Astrocyte of the spinal cord (primary cell): ENCODE data around the gene SMAD3.

Source experiments
- DNase-seq: peaks from one replicate; pipeline ENCODE4 v3.0.0; 2011; ENCODE audit warnings: low read depth, low spot score
- H3K4me3 ChIP-seq: 2 replicates; pipeline ENCODE4 v1.5.1; 2011; ENCODE audit warnings: low read depth, mild to moderate bottlenecking, low read length, moderate library complexity
- in situ Hi-C: cut with HindIII; loops from 2 replicates; pipeline ENCODE4 v1.10.0; 2017; ENCODE audit warnings: low sequenced_read_pairs
- TF ChIP-seq, protein P1 (sequence below): IDR thresholded peaks from 2 replicates; pipeline ENCODE4 v1.5.1; 2012; ENCODE audit warnings: low read depth, mild to moderate bottlenecking, low read length, inconsistent platforms

Gene SMAD3

DNA sequence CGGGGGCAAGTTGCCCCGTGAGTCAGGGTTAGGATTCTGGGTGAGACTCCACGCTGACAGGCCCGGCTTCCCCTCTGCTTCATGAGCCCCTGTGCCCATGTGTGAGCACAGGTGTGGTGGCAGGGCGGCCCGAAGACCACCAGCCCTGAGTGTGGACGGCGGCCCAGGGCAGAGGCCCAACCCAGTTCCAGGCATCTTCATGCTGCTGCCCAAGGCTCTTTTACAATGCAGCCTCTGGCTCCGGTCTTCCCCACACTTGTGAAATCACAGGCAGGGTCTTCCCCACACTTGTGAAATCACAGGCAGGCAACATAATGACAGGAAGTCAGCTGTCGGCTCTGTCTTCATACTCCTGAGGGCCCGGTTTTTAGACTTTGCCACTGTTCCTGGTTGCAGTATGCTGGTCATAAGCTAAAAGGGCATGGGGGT, 110.3 kb downstream of the SMAD3 start:
- TF ChIP-seq, protein P1, sequence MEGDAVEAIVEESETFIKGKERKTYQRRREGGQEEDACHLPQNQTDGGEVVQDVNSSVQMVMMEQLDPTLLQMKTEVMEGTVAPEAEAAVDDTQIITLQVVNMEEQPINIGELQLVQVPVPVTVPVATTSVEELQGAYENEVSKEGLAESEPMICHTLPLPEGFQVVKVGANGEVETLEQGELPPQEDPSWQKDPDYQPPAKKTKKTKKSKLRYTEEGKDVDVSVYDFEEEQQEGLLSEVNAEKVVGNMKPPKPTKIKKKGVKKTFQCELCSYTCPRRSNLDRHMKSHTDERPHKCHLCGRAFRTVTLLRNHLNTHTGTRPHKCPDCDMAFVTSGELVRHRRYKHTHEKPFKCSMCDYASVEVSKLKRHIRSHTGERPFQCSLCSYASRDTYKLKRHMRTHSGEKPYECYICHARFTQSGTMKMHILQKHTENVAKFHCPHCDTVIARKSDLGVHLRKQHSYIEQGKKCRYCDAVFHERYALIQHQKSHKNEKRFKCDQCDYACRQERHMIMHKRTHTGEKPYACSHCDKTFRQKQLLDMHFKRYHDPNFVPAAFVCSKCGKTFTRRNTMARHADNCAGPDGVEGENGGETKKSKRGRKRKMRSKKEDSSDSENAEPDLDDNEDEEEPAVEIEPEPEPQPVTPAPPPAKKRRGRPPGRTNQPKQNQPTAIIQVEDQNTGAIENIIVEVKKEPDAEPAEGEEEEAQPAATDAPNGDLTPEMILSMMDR: no peak
- no peak overlapping the region for H3K4me3 ChIP-seq
- no peak for DNase-seq
- in situ Hi-C loops: no loop called here

DNA sequence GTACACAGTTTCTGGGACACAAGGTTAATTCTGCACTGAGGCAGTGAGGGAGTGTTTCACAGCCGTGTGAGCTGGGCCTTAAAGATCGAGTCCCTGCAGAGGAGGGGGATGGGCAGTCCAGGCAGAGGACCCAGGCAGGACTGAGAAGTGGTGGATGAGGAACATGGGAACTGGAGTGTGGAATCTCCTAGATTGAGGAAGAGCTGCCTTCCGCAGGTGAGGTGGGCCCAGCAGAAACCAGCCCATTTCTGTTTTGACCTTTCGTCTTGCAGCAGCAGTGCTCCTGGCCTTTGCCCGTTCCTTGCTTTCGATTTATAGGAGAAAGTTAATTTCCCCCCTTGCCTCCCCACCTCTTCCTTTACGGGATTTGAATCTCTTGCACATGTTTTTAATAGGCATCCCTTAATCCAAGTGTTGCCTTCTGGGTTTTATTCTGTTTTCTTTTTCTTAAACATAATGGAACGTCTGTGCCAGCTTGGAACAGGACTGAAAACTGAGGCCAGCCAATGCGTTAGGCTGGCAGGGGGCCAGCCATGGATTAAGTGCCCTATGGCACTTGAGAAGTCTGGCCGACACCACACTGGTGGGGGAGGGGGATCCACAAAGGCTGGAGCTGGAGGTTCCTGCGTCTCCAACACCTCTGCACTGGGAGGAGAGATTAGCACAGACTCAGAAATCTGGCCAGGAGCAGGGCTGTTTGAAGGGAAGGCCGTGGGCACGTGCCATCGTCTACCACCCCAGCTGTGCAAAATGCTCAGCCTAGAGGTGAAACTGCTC, 111.0 kb downstream of the SMAD3 start:
- DNase-seq: no peak
- in situ Hi-C loops: no loop called here
- H3K4me3 ChIP-seq: no peak overlapping the region
- TF ChIP-seq, protein P1: no peak

DNA sequence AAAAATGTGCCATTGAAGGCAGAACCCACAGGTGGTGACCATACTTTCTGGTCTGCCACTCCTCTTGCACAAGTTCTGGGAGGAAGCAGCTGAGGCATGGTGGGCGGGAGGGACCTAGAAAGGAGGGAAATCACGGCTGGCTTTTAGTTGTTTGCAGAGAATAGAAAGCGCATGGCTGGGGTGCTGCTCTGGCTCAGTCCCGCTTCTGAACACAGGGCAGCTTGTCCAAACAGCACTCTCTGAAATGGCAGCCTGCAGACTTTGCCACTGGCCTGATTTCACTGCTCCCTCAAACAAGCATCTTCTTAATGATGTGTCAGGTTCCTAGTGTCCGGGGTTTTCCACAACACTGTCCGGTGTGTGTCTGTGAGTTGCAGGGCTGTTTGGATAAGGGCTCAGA, 112.3 kb downstream of the SMAD3 start:
- no peak overlapping the region for H3K4me3 ChIP-seq
- in situ Hi-C loops: no loop called here
- no peak for DNase-seq
- TF ChIP-seq, protein P1: no peak

DNA sequence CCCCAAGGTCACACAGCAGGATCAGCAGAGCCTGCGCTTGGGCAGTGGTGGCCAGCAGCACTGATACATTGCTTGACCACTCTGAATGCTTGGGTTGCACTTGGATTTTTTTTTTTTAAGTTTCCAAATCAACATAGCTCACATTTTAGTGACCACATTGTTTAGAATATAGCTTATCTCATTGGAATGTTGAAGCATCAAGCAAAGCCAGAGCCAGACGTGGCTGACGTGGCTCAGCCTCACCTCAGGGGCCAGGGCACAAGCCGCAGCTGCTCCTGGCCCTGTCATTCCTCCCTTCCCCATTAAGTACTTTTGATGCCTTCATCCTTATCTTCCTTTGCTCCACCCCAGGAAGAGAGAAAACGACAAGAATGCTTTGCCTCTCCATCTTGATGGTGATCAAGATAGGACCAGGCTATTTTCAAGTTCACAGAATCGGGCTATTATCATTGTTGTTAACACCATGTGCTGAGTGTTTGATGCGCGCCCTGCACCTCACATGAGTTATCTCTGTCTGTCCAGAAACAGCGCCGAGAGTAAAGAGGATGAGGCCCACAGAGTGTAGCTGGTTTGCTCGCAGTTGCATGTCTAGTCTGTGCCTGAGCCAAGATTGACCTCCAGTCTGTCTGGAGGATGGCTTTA, 113.3 kb downstream of the SMAD3 start:
- in situ Hi-C loops: no loop called here
- DNase-seq: peak; percentile 99
- TF ChIP-seq, protein P1: no peak

DNA sequence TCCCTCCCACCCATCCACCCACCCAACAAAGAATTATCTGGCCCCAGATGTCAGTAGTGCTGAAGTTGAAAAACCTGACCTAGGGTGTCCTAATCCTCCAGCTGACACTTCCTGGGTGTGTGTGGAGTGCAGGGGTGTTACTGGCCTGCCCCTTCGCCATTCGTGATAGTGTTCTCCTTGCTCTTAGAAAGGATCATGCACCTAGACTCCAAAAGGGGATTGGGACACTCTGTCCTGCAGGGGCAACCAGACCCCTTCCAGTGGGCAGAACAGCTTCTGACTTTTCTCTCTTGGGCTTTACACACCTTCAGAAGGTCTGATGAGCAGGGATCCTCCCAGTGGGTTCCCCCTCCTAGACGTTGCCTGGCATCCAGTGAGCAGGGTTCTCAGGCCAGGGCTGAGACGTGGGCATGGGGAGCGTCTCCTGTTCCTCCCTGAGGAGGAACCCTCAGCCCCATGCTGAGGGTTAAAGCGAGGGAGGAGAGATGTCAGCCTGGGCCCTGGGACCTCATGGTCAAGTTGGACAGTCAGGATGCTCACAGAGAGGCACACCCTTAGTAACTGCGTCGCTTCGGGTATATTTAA, 114.1 kb downstream of the SMAD3 start:
- TF ChIP-seq, protein P1: no peak
- no peak overlapping the region for H3K4me3 ChIP-seq
- DNase-seq: no peak
- in situ Hi-C loops: no loop called here

More for the DNA sequence above, 113.3 kb downstream of the SMAD3 start:
- no peak overlapping the region for H3K4me3 ChIP-seq

DNA sequence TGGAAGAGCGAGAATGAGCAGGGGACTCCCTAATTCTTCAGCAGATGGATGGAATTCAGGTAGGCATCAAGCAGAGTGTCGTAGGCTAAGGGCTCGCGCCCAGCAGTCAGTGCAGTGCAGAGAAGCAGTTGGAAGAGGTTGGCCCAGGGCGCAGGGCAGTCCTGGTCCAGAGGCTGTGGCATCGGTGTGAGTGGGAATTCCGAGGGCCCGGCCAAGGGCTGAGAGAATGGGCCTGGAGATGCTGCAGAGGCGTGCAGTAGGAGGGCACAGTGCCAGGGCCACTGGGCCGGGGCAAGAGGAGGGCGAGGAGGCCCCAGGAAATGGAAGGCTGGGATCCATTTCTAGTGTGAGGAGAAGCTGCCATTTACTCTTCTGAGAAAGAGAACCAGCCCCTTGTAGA, 114.6 kb downstream of the SMAD3 start:
- in situ Hi-C loops: no loop called here
- TF ChIP-seq, protein P1: no peak
- no peak for DNase-seq
- H3K4me3 ChIP-seq: no peak overlapping the region
